Coronary artery (tissue), 2 donors: ENCODE data around the gene ACACB.
"Not testable (repeated sequence)": the region's sequence is repeated elsewhere in the genome, so short reads cannot be mapped to it uniquely, and the experiment has no call there.

Experiments used
- DNase-seq: peaks from one replicate; pipeline ENCODE4 v3.0.0-alpha.2; 2017; ENCODE audit warnings: low spot score
- H3K27ac ChIP-seq, 2 donors: fragments of 200-600 bp; sonication (generic); one replicate each; pipeline ENCODE4 v1.5.1; 2016 to 2019
- H3K4me3 ChIP-seq: fragments of 200-600 bp; sonication (generic); 2 replicates; pipeline ENCODE4 v1.5.1; 2016; ENCODE audit warnings: mild to moderate bottlenecking, moderate library complexity
- CTCF ChIP-seq: fragments of 200-600 bp; sonication (generic); IDR thresholded peaks from one replicate; pipeline ENCODE4 v1.5.1; 2019; ENCODE audit warnings: antibody characterized with exemption

Gene ACACB

DNA sequence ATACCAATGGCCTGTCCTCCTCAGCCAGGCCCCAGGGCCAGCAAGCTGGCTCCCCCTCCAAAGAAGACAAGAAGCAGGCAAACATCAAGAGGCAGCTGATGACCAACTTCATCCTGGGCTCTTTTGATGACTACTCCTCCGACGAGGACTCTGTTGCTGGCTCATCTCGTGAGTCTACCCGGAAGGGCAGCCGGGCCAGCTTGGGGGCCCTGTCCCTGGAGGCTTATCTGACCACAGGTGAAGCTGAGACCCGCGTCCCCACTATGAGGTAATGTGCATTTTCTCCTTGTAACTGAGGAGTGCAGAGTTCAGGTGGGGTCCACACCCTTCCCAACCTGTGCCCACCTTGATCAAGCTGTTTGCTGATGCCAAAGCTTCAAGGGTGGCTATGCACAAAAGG lies 23.4 kb downstream of the ACACB start:
- Histone ChIP-seq H3K27ac (peak overlapping the region in 1 of 2 donors; percentile 0), H3K4me3 (no peak overlapping the region)
- TF ChIP-seq CTCF, result no peak
- no peak for DNase-seq

DNA sequence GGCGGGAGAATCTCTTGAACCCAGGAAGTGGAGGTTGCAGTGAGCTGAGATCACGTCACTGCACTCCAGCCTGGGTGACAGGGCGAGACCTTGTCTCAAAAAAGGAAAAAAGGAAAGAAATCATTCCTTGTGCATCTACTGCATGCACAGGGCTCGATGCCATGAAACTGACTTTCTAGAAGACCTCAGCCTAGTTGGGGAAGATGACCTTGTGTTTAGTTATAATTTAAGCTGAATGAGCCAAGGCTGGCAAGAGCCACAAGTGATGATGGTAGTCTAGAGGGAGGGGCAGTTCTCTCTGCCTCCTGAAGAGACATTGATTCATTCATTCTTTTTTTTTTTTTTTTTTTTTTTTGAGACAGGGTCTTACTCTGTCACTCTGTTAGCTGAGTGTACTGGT lies 24.2 kb downstream of the ACACB start:
- no peak overlapping the region for H3K27ac ChIP-seq
- no peak for DNase-seq
- TF ChIP-seq CTCF, result no peak
- H3K4me3 ChIP-seq, result no peak overlapping the region

- TF ChIP-seq CTCF, result no peak
- DNase-seq, result no peak
- H3K27ac ChIP-seq, result no peak overlapping the region
- no peak overlapping the region for H3K4me3 ChIP-seq
Measured at GRCh38 chr12:109144224-109144623, 27.8 kb downstream of the ACACB start.

GRCh38 chr12:109147126-109147525 lies 30.7 kb downstream of the ACACB start:
- not testable (repeated sequence) for H3K27ac ChIP-seq

GRCh38 chr12:109147954-109148353 lies 31.6 kb downstream of the ACACB start:
- no peak for DNase-seq
- Histone ChIP-seq H3K4me3 (no peak overlapping the region), H3K27ac (peak overlapping the region; percentile 32 to 82)
- no peak for TF ChIP-seq CTCF

More at GRCh38 chr12:109147126-109147525, 30.7 kb downstream of the ACACB start:
- DNase-seq, H3K4me3 ChIP-seq: not testable (repeated sequence)

GRCh38 chr12:109150124-109150640 lies 33.8 kb downstream of the ACACB start:
- H3K4me3 ChIP-seq, result no peak overlapping the region
- DNase-seq, result no peak
- no peak for TF ChIP-seq CTCF
- H3K27ac ChIP-seq, result no peak overlapping the region

DNA sequence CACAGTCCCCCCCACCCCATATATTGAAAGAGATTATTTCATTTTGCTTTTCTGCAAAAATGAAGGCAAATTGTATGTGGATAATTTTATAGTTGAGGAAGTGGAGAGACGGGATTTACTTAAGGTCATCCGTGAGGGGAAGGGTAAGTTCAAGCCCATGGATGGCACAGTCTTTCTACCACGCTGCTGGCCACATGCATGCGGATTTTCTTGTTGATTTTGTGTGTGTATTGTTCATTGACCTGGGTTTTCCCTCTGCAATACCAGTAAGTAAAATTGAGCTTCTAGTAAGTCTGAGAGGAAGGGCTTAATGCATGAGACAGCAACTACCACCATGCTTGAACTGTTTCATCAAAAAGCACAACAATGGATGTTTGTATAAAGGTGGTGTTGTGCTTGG lies 35.1 kb downstream of the ACACB start:
- TF ChIP-seq CTCF, result no peak
- no peak for DNase-seq
- no peak overlapping the region for H3K27ac ChIP-seq
- H3K4me3 ChIP-seq, result no peak overlapping the region
